CD14-positive monocyte (primary cell): Measurements from ENCODE around the gene CHMP1A. TPM values are rescaled to one million over a fixed set of nuclear protein-coding genes. Genes with fewer than 3 reads are reported as not detected.
A peak's percentile ranks its signal among the peaks of the same experiment; 100 is the strongest.
"Not testable (repeated sequence)": the region's sequence is repeated elsewhere in the genome, so short reads cannot be mapped to it uniquely, and the experiment has no call there.

Source experiments
- DNase-seq, 3 donors: peaks; one replicate each; pipeline ENCODE4 v3.0.0-alpha.2; 2011 to 2022
- H2AFZ ChIP-seq: 2 replicates; pipeline ENCODE4 v1.6.0; 2012; ENCODE audit warnings: mild to moderate bottlenecking, low read depth, low read length, inconsistent platforms; ENCODE audit not compliant: insufficient read depth, poor library complexity, severe bottlenecking
- H3K27ac ChIP-seq, 2 donors: 1 replicate in 1 of 2; 2 replicates in 1 of 2; pipeline ENCODE4 v1.5.1; 2012 to 2013; ENCODE audit warnings: low read length in 2 of 2, control low read depth in 1 of 2, inconsistent platforms in 1 of 2, low read depth in 1 of 2, mild to moderate bottlenecking in 1 of 2
- H3K27me3 ChIP-seq, 2 donors: one replicate each; pipeline versions ENCODE4 v1.6.0 to v1.6.1; 2011 to 2013; ENCODE audit warnings: low read length in 2 of 2; ENCODE audit not compliant: control insufficient read depth in 2 of 2, insufficient read depth in 2 of 2
- H3K36me3 ChIP-seq, 2 donors: replicated peaks in 1 of 2; 1 replicate in 1 of 2; 2 replicates in 1 of 2; pipeline versions ENCODE4 v1.5.1 to v1.6.1; 2012 to 2013; ENCODE audit warnings: low read length in 2 of 2, control low read depth in 1 of 2, inconsistent platforms in 1 of 2, mild to moderate bottlenecking in 1 of 2; ENCODE audit not compliant: insufficient read depth in 2 of 2, control insufficient read depth in 1 of 2
- H3K4me1 ChIP-seq, 2 donors: 1 replicate in 1 of 2; 2 replicates in 1 of 2; pipeline versions ENCODE4 v1.5.1 to v1.6.1; 2012 to 2013; ENCODE audit warnings: low read length in 2 of 2, control low read depth in 1 of 2, inconsistent platforms in 1 of 2, mild to moderate bottlenecking in 1 of 2, moderate library complexity in 1 of 2; ENCODE audit not compliant: insufficient read depth in 2 of 2, control insufficient read depth in 1 of 2
- H3K4me2 ChIP-seq: replicated peaks from 2 replicates; pipeline ENCODE3; 2012; ENCODE audit warnings: low read length, moderate library complexity, mild to moderate bottlenecking; ENCODE audit not compliant: poor library complexity, severe bottlenecking; ENCODE audit errors: extremely low read depth
- H3K4me3 ChIP-seq, 3 experiments: fragments of 200-600 bp in 1 of 3; sonication (generic) in 1 of 3; replicated peaks in 1 of 3; 1 replicate in 2 of 3; 2 replicates in 1 of 3; pipeline ENCODE4 v1.5.1; 2011 to 2013; ENCODE audit warnings: low read length in 3 of 3, mild to moderate bottlenecking in 3 of 3, control low read depth in 2 of 3, low read depth in 2 of 3, inconsistent platforms in 1 of 3, moderate library complexity in 1 of 3
- H3K79me2 ChIP-seq: 2 replicates; pipeline ENCODE4 v1.6.0; 2012; ENCODE audit warnings: mild to moderate bottlenecking, control low read depth, inconsistent platforms, low read length, moderate library complexity; ENCODE audit not compliant: insufficient read depth
- H3K9ac ChIP-seq: 2 replicates; pipeline ENCODE4 v1.6.0; 2017; ENCODE audit warnings: low read length, mild to moderate bottlenecking; ENCODE audit not compliant: insufficient read depth, poor library complexity, severe bottlenecking
- H3K9me3 ChIP-seq, 2 donors: replicated peaks in 1 of 2; 1 replicate in 1 of 2; 2 replicates in 1 of 2; pipeline versions ENCODE4 v1.5.1 to v1.6.1; 2012 to 2013; ENCODE audit warnings: low read length in 2 of 2, control low read depth in 1 of 2; ENCODE audit not compliant: control insufficient read depth in 1 of 2, insufficient read depth in 1 of 2
- H4K20me1 ChIP-seq: 2 replicates; pipeline ENCODE4 v1.6.0; 2012; ENCODE audit warnings: mild to moderate bottlenecking, low read length, control low read depth, moderate library complexity; ENCODE audit not compliant: insufficient read depth
- H3K27ac Mint-ChIP-seq, 7 donors: one replicate each; pipeline ENCODE4 v1.8.0; 2020; ENCODE audit warnings: mild to moderate bottlenecking in 7 of 7, mixed read lengths in 7 of 7, moderate library complexity in 6 of 7, inconsistent platforms in 2 of 7
- H3K27me3 Mint-ChIP-seq, 3 donors: one replicate each; pipeline ENCODE4 v1.8.0; 2021 to 2022; ENCODE audit warnings: low read depth in 3 of 3, mild to moderate bottlenecking in 3 of 3, mixed read lengths in 3 of 3, moderate library complexity in 3 of 3, inconsistent platforms in 1 of 3
- H3K36me3 Mint-ChIP-seq, 2 donors: one replicate each; pipeline ENCODE4 v1.8.0; 2020; ENCODE audit warnings: mixed read lengths in 2 of 2, inconsistent platforms in 1 of 2, mild to moderate bottlenecking in 1 of 2
- H3K4me1 Mint-ChIP-seq: one replicate; pipeline ENCODE4 v1.8.0; 2020; ENCODE audit warnings: mild to moderate bottlenecking, mixed read lengths
- H3K4me3 Mint-ChIP-seq, 2 donors: one replicate each; pipeline ENCODE4 v1.8.0; 2020; ENCODE audit warnings: mild to moderate bottlenecking in 2 of 2, mixed read lengths in 2 of 2, moderate library complexity in 1 of 2
- H3K9me3 Mint-ChIP-seq, 7 donors: one replicate each; pipeline ENCODE4 v1.8.0; 2020 to 2022; ENCODE audit warnings: mixed read lengths in 7 of 7, mild to moderate bottlenecking in 6 of 7, moderate library complexity in 6 of 7, inconsistent platforms in 2 of 7
- whole genome bisulfite sequencing: methylation state at CpG from one replicate; pipeline ENCODE4 v1.1.5; 2013; ENCODE audit warnings: missing lambda C conversion rate; ENCODE audit not compliant: insufficient coverage; 5-methylcytosine and 5-hydroxymethylcytosine counted together
- intact Hi-C, 2 donors: fragments of 100-400 bp; cut with micrococcal nuclease; formaldehyde crosslinking; loops; one replicate each; pipeline versions ENCODE4 v1.15.0 to v1.15.1; 2023
- polyA plus RNA-seq, 3 donors: library from polyadenylated mRNA; depleted of rRNA in 1 of 3; unstranded in 2 of 3; stranded (reverse) in 1 of 3; fragments of 300-500 nt in 2 of 3; fragments of >200 nt in 1 of 3; fragmentation: Illumina TruSeq in 2 of 3; gene quantifications; 1 replicate in 2 of 3; 2 replicates in 1 of 3; pipeline ENCODE4 v1.2.3, GENCODE V29; 2012 to 2021
- TF ChIP-seq, protein P1 (sequence below): fragments of 200-600 bp; IDR thresholded peaks from one replicate; pipeline ENCODE4 v1.8.0; 2022; ENCODE audit warnings: antibody characterized with exemption, mild to moderate bottlenecking

CHMP1A gene
- polyA plus RNA-seq, 3 donors: 57.3 to 85.7 (median 76.6) TPM

- peaks cover 5 to 11% (median 9%) of the 10 kb centered on the region in 7 donors for H3K9me3 Mint-ChIP-seq
- H3K4me2 ChIP-seq, H3K9ac ChIP-seq, DNase-seq, H3K27ac ChIP-seq, H3K27ac Mint-ChIP-seq, H3K4me1 ChIP-seq, H3K9me3 ChIP-seq, H3K27me3 Mint-ChIP-seq, H3K4me3 Mint-ChIP-seq, H3K4me3 ChIP-seq, H3K79me2 ChIP-seq, H4K20me1 ChIP-seq, intact Hi-C loops, H3K27me3 ChIP-seq, H2AFZ ChIP-seq: not testable (repeated sequence)
- peaks cover 12% of the 10 kb centered on the region for H3K4me1 Mint-ChIP-seq
- TF ChIP-seq, protein P1, sequence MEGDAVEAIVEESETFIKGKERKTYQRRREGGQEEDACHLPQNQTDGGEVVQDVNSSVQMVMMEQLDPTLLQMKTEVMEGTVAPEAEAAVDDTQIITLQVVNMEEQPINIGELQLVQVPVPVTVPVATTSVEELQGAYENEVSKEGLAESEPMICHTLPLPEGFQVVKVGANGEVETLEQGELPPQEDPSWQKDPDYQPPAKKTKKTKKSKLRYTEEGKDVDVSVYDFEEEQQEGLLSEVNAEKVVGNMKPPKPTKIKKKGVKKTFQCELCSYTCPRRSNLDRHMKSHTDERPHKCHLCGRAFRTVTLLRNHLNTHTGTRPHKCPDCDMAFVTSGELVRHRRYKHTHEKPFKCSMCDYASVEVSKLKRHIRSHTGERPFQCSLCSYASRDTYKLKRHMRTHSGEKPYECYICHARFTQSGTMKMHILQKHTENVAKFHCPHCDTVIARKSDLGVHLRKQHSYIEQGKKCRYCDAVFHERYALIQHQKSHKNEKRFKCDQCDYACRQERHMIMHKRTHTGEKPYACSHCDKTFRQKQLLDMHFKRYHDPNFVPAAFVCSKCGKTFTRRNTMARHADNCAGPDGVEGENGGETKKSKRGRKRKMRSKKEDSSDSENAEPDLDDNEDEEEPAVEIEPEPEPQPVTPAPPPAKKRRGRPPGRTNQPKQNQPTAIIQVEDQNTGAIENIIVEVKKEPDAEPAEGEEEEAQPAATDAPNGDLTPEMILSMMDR: peak; percentile 31
- H3K36me3 Mint-ChIP-seq: peaks cover 5 to 26% of the 10 kb centered on the region in 2 donors
- 100% methylated on average over 2 of the region's 7 CpGs for WGBS
- peaks cover 2 to 14% of the 10 kb centered on the region in 2 donors for H3K36me3 ChIP-seq
Measured at GRCh38 chr16:89667000-89667399, 9.5 kb upstream of the CHMP1A start.

DNA sequence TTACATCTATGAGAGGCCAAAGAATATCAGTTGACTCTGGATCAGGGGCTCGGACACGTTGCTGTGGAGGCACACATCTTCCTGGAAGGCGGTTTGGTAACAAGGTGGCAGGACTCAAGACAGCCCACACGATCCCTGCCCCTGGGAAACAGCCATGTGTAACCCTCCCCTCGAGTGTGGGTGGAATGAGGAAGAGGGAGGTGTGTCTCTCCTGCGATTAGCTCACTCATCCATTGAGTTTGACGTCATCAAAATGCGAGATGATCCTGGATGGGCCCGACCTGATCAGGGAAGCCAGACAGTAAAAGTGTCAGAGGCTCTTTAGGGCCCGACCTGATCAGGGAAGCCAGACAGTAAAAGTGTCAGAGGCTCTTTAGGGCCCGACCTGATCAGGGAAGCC lies 6.7 kb upstream of the CHMP1A start:
- 100% methylated on average over 4 of the region's 11 CpGs for WGBS

More for the DNA sequence above, 6.7 kb upstream of the CHMP1A start:
- H3K4me3 Mint-ChIP-seq, H3K4me3 ChIP-seq, H3K27me3 ChIP-seq, H3K27ac Mint-ChIP-seq, DNase-seq, H4K20me1 ChIP-seq, H2AFZ ChIP-seq, H3K9me3 ChIP-seq, H3K4me1 ChIP-seq, H3K27me3 Mint-ChIP-seq, H3K4me2 ChIP-seq, intact Hi-C loops, H3K9ac ChIP-seq, H3K79me2 ChIP-seq, H3K27ac ChIP-seq: not testable (repeated sequence)
- H3K9me3 Mint-ChIP-seq: peaks cover 5 to 11% (median 9%) of the 10 kb centered on the region in 7 donors
- peaks cover 25 to 45% of the 10 kb centered on the region in 2 donors for H3K36me3 Mint-ChIP-seq
- peaks cover 12% of the 10 kb centered on the region for H3K4me1 Mint-ChIP-seq
- peaks cover 2 to 37% of the 10 kb centered on the region in 2 donors for H3K36me3 ChIP-seq
